ENCODE results near the gene MCM10. TPM values are rescaled to one million over a fixed set of nuclear protein-coding genes. Genes with fewer than 3 reads are reported as not detected.

Gene MCM10
- total RNA-seq, result 1 to 10 TPM; 1.0 to 6.4 (median 5.0) TPM

- TF ChIP-seq, protein P1, sequence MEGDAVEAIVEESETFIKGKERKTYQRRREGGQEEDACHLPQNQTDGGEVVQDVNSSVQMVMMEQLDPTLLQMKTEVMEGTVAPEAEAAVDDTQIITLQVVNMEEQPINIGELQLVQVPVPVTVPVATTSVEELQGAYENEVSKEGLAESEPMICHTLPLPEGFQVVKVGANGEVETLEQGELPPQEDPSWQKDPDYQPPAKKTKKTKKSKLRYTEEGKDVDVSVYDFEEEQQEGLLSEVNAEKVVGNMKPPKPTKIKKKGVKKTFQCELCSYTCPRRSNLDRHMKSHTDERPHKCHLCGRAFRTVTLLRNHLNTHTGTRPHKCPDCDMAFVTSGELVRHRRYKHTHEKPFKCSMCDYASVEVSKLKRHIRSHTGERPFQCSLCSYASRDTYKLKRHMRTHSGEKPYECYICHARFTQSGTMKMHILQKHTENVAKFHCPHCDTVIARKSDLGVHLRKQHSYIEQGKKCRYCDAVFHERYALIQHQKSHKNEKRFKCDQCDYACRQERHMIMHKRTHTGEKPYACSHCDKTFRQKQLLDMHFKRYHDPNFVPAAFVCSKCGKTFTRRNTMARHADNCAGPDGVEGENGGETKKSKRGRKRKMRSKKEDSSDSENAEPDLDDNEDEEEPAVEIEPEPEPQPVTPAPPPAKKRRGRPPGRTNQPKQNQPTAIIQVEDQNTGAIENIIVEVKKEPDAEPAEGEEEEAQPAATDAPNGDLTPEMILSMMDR (IDR thresholded peaks at IDR 0.05; ENCODE audit: low read depth), result no peak
Measured at GRCh38 chr10:13160934-13161856, at the start of gene MCM10. Gene MCM10, plus strand, starts transcription at chr10:13161558. Its CDS starts 2,645 bp downstream, at chr10:13164203.

GRCh38 chr10:13113544-13113943 is 47.8 kb upstream of the MCM10 start:
- TF ChIP-seq, protein P1 (IDR thresholded peaks at IDR 0.05; ENCODE audit: low read depth), result no peak

GRCh38 chr10:13115832-13116803 is 45.2 kb upstream of the MCM10 start:
- TF ChIP-seq, protein P1 (IDR thresholded peaks at IDR 0.05; ENCODE audit: low read depth), result no peak

DNA sequence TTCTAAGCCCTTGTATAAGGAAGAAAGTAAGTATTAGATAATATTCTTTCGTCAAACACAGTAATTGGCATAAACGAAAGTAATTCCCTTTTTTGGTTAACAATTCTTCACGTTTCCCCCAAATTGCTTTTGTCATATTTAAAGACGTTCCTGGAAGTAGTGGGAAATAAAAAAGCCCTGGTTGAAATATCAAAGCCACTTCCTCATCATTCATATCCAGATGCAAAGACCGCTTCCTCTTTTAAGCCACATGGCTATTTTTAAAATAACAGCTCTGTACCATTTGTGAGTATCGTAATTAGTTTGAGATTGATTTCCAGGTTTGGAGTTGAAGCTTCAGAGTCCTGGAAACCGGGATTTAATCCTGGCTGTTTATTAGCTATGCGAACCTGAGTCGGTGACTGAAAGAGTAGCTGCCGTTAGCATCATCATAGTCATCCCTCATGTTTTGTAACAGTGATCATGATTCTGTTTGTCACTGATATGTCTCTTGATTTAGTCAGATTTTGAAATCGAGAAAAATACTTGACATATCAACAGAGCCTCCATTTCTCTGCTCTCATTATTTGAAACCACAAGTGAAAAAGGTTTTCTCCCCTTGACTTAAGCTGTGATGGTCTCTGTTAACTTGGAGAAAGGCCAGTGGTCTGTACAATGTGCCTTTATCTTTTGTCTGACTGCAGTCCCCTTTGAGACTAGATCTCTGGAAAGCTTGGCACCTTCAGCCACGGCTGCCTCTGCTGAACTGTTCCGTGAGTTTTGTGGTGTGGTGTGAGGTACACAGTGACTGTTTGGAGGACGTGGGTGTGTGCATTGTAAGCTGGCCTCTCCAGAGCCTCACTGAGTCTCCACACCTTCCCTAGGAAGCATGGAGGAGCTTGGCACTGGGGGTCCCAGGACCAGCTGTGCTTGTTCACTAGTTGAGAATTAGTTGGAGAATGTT is 43.2 kb upstream of the MCM10 start:
- TF ChIP-seq, protein P1 (IDR thresholded peaks at IDR 0.05; ENCODE audit: low read depth), result no peak

DNA sequence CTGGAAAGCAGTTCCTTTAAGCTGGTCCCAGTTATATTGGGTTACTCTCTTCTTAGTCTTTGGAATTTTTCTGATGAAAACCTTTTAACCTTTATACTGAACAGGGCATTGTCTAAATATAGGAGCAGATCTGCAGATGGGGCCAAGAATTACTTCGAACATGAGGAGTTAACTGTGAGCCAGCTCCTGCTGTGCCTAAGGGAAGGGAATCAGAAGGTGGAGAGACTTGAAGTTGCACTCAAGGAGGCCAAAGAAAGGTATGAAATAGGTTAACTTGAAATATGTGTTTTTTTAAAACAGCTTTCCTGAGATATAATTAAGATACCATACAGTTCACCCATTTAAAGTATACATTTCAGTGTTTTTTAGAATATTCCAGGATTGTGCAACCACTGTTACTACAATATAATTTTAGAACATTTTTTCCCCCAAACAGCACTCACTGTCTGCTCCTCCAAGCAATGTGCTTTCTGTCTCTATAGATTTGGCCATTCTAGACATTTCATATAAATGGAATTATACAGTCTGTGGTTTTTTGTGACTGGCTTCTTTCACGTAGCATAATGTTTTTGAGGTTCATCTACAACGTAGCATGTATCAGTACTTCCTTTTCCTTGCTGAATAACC is 42.5 kb upstream of the MCM10 start:
- TF ChIP-seq, protein P1 (IDR thresholded peaks at IDR 0.05; ENCODE audit: low read depth), result no peak

DNA sequence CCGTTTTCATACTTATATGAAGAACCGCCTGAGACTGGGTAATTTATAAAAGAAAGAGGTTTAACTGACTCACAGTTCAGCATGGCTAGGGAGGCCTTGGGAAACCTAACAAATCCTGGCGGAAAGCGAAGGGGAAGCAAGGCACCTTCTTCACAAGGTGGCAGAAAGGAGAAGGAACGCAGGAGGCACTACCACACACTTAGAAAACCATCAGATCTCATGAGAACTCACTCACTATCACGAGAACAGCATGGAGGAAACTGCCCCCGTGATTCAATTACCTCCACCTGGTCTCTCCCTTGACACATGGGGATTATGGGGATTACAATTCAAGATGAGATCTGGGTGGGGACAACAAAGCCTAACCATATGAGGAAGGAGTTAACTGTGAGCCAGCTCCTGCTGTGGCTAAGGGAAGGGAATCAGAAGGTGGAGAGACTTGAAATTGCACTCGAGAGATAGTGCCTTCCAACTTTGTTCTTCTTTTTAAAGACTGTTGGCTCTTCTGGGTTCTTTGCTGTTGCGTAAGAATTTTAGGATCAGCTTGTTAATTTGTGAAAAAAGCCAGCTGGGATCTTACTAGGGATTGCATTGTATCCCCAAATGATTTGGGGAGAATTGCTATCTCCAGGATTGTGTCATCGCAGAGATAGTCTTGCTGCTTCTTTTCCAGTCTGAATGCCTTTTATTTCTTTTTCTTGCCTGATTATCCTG is 40.4 kb upstream of the MCM10 start:
- TF ChIP-seq, protein P1 (IDR thresholded peaks at IDR 0.05; ENCODE audit: low read depth), result no peak
